NCI-H1092 treated with DMSO at 0.1 percent for 48 hours (cell line): Measurements from ENCODE around the gene ZFAND2B.
A peak's percentile ranks its signal among the peaks of the same experiment; 100 is the strongest.
"Not testable (repeated sequence)": the region's sequence is repeated elsewhere in the genome, so short reads cannot be mapped to it uniquely, and the experiment has no call there.

Source experiments
- DNase-seq: peaks from one replicate; lab custom pipeline; 2025; lab: John Stamatoyannopoulos, UW

ZFAND2B gene

DNA sequence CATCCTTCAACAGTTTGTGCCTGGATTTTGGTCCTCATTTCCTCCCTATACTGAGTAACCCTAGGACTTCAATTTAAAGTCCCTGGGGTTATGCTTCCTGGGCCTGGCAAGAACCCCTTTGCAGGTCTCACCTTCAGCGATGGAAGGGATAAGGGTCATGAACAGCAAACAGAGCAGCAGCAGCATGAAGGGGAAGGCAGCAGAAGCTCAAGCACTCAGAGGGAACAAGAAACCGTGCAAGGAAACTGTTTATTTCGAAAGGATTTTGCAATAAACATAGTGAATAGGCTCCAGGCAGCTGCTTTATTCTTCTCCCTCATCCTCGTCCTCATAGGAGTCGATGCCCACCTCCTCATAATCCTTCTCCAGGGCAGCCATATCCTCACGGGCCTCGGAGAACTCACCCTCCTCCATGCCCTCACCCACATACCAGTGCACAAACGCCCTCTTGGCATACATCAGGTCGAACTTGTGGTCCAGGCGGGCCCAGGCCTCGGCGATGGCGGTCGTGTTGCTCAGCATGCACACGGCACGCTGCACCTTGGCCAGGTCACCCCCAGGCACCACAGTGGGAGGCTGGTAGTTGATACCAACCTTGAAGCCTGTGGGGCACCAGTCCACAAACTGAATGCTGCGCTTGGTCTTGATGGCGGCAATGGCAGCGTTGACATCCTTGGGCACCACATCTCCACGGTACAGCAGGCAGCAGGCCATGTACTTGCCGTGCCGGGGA, 43.6 kb downstream of the ZFAND2B start:
- no peak for DNase-seq

DNA sequence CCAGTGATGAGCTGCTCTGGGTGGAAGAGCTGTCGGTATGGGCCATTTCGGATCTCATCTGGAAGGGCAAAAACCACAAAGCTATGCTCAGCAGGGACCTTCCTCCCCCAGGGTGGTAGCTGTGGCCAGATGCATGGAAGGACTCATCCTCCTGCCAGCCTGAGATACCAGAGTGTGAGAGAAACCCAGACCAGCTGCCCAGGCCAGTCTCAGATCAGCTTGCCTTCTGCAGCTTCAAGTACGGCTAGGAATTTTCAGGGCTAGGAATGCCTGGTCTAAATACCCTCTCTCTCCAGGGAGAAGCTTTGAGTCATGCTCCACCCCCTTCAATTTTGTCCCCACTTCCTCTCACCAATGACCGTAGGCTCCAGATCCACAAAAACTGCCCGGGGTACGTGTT, 45.1 kb downstream of the ZFAND2B start:
- DNase-seq = no peak

DNA sequence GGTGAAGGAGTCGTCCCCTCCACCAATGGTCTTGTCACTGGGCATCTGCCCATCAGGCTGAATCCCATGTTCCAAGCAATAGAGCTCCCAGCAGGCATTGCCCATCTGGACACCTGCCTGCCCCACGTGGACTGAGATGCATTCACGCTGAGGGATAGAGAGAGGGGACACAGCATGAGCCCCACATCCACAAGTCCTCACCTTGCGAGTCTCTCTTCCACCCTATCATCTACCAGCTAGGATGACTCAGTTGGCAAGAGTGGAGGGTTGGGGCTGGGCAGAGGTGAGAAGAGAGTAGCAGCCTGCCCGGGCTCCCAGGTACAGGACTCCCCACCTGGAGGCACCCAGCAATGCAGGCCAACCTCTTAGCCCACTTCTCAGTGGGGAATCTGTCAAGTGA, 45.5 kb downstream of the ZFAND2B start:
- no peak for DNase-seq

DNA sequence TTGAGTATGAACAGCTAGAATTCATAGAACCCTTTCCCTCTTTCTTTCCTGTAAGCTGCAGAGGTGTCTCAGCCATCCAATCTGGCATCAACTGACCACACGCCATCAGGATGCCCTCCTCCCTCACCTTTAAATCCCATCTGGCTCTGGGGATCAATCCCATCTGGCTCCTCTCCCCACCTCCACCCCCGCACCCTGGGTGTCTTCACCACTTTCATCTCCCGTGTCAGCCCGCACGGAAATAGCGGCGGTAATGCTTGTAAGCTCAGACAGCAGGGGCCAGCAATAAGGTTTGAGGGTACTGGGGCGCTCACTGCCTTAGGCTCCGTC, 46.0 kb downstream of the ZFAND2B start:
- no peak for DNase-seq

DNA sequence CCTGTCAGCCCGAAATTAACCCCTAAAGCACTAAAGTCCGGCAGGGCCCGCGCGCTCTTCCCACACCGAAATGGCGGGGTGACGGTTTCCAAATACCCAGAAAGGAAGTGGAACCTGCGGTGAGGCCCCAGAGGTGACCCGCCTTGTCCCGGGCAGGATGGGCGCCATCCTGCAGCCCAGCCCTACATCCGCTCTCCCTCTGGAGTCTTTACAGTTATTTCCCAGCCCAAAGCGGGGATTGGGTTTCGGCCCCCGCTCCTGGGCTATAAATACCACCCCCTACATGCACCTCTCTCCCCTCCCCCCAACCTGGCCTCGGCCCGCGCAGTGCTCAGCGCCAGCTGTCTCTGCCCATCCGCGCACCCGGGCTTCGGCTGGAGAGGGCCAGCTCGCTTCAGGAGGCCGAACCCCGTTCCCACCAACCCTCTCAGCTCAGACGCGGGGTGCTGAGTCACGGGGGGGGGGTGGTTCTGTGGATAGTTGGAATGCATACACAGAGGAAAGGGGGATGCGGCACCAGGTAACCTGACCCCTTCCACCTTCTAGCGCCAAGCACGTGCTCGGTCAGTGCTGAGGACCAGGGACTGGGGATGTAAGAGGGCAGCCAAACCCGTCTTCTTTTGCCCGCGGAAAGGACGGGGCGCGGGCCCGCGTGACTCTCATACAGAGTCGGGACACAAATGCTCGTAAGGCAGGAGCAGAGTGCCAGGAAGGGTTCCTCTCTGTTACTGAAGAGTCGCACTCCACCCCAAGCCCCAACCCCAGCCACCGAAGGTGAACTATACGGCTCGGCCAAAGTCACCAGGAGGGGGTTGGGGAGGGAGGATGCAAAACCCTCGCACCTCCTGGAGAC, 46.5 kb downstream of the ZFAND2B start, which contains the start of gene TUBA4B:
Gene TUBA4B (plus strand): TSS at position 344 of the 853 bp plus-strand sequence. CDS start 165 bp downstream, at position 509.
- DNase-seq = no peak

DNA sequence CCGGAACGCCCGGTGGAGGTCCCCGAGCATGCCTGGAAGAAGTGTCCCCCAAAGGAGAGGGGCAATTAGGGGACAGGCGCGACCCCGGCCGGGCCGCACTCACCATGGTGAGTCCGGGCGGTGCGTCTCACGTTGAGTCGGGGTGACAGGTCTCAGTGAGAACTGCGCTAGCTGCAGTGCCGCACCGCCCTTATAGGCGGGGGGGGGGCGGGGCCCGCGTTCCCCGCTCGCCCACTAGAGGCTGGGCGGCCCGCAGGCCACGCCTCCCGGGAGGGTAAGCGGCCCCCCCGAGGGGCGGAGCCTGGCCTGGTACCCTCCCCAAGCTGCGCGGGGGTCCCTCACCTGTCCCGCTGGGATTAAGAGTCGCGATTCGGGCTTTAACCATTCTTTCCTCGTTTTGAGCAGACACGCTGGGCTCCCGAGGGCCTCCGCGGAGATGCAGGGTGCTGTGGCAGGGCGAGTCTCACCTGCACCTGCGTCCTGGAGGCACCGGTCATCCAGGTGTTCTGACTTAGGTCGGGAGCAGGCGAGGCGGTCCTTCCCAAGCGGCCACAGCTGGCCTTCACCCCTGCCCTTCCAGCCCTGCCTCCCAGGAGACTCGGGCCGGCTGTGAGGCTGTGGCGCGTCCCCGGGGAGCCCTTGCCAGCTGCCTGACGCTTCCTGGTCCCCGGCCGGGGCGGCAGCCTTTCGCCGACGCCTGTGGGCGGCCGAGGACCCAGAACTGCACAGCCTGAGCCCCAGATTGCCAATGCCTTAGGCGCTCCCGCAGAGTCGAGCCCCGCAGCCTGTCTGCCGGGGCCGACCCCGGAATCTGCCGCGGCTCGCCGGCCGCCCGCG, 47.4 kb downstream of the ZFAND2B start, which contains the start of gene TUBA4A:
Gene TUBA4A (minus strand): TSS at position 166 of the 837 bp plus-strand sequence. CDS start 60 bp downstream, at position 106.
- peak; percentile 35 for DNase-seq

DNA sequence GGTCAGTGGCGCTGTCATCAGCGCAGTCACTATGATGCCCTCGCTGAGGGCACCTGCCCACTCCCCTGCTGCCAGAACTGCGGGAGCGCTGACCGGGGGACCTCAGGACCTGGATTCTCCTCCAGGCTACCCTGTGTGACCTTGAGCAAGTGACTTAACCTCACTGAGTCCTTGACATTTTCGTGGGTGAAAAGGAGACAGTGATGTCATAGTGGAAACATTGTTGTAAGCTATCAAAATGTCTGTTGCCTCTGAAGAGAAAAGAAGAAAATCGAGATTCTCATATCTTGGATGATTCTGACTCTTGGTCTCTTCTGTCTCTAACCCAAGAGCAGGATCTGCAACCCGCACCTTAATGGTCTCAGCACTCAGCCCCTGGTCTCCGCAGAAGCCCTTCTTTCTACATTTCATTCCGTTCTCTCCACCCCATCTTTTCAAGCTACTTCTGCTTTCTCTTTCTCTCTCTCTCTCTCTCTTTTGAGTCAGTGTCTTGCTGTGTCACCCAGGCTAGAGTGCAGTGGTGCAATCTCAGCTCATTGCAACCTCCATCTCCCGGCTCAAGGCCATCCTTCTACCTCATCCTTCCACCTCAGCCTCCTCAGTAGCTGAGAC, 48.1 kb downstream of the ZFAND2B start:
- DNase-seq = no peak

DNA sequence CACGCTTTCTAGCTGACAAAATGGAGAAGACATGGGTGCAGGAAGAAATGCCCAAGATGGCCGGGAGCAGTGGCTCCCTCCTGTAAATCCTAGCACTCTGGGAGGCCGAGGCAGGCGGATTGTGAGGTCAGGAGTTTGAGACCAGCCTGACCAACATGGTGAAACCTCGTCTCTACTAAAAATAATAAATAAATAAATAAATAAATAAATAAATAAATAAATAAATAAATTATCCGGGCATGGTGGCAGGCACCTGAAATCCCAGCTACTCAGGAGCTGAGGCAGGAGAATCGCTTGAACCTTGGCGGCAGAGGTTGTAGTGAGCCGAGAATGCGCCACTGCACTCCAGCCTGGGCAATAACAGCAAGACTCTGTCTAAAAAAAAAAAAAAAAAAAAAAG, 52.4 kb downstream of the ZFAND2B start:
- DNase-seq = not testable (repeated sequence)
